Tibial nerve (tissue), 4 donors: ENCODE results near the gene PSME2.

Experiments
- CTCF ChIP-seq, 5 experiments: fragments of 200-600 bp in 3 of 5; fragments of 450-650 bp in 2 of 5; sonication (generic) in 3 of 5; IDR thresholded peaks; one replicate each; pipeline ENCODE4 v1.5.1; 2016 to 2019; ENCODE audit warnings: antibody characterized with exemption in 5 of 5, mild to moderate bottlenecking in 3 of 5, moderate library complexity in 2 of 5
- EP300 ChIP-seq, 2 donors: sonication (generic); formaldehyde crosslinking; IDR thresholded peaks; one replicate each; pipeline ENCODE4 v1.6.1; 2017; ENCODE audit warnings: antibody characterized with exemption in 2 of 2, mild to moderate bottlenecking in 1 of 2
- POLR2A ChIP-seq, 2 donors: fragments of 450-650 bp; IDR thresholded peaks; one replicate each; pipeline ENCODE4 v1.6.1; 2017; ENCODE audit warnings: antibody characterized with exemption in 2 of 2, mild to moderate bottlenecking in 2 of 2, moderate library complexity in 2 of 2

DNA sequence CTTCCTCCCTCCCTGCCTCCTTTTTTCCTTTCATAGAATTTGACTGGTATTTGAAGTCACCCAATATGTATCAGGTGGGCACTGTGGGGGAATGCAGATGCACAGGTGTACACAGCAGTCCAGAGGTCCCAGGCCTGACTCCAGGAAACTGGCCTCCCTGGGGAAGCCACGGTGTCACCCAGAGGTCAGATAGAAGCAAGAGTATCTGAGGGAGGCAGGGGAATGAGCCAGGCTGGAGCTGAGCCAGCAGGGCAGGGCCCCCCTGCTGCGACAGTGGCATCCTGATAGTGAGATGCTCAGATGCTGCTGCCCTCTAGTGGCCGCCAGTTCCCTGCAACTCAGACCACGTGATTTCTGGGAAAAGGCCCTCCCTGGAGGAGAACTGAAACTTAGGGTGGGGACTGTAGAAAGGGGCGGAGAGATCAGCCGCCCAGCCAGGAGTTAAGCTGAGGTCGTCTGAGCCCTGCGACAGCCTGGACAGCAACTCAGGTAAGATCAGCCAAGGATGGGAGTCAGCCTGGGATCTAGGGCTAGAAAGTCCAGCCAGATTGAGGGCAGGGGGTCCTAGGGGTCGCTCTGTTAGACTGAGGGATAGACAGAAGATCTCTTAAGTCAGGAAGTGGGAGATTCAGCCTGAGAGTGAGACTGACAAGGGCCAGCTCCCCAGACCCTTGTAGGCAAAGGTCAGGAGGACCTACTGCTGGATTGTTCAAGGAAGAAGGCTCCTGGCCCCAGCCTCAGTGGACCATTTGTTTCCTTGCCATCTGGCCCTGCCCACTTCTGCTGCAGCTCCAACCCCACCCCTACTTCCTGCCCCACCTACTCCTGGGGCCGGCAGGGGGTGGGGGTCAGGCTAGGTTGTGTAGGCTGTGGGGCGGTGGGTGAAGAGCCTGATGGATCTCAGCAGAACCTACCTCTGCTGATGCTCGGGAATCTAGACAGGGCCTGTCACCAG lies 14.7 kb upstream of the PSME2 start, which contains the start of gene IRF9:
- TF ChIP-seq POLR2A (IDR thresholded peaks at IDR 0.05): peak; percentile 28 to 71
- TF ChIP-seq CTCF (IDR thresholded peaks at IDR 0.05): peak; percentile 91 to 98 (median 97)
- peak; percentile 96 for TF ChIP-seq EP300 (IDR thresholded peaks at IDR 0.05)
